ENCODE results near the gene DHRS7.

GRCh38 chr14:60163693-60164092 is 1.5 kb downstream of the DHRS7 start:
- TF ChIP-seq EZH2 (IDR thresholded peaks at IDR 0.05; ENCODE audit: insufficient read depth, poor library complexity, severe bottlenecking) (no peak), EZH2phosphoT487 (IDR thresholded peaks at IDR 0.05; ENCODE audit: insufficient read depth, low read depth) (no peak)
